Kidney glomerular epithelial cell (primary cell): ENCODE data around the gene ESR1.
A peak's percentile ranks its signal among the peaks of the same experiment; 100 is the strongest.
"Not testable (repeated sequence)": the region's sequence is repeated elsewhere in the genome, so short reads cannot be mapped to it uniquely, and the experiment has no call there.

Experiments
- DNase-seq: peaks from one replicate; lab custom pipeline; 2025; lab: John Stamatoyannopoulos, UW

The ESR1 gene

DNA sequence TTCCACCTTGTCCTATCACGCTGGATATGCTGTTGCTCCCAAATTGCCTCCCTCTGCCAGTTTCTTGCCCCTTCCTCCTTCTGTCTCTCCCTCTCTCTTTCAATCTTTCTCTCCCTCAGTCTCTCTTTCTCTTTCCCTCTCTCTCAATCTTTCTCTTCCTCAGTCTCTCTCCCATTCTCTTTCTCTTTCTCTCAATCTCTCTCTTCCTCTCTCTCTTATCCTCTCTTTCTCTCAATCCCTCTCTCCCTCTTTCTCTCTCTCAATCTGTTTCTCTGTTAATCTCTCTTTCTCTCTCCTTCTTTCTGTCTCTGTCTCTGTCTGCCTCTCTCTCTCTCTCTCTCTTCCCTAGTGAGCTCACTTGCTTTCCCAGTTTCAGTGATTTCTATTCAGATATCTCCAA is 245.8 kb downstream of the ESR1 start:
- no peak for DNase-seq

DNA sequence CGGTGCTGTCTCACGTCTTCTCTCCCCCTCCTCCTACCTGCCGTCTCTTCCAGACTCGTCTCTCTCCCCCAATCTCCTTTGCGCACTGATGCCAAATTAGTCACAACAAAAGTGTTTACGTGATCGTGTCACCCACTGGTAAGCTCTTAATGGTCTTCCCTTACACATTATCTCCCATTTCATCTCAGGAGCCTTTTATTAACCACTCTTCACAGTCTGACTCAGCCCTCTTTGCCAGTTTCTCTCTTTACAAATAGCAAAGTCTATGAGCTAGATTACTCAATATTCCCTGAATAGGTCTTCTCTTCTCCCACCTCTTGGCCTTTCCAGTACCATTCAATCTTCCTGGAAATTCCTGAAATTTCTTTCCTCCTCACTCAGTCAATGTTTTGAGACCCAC is 247.0 kb downstream of the ESR1 start:
- peak; percentile 41 for DNase-seq

DNA sequence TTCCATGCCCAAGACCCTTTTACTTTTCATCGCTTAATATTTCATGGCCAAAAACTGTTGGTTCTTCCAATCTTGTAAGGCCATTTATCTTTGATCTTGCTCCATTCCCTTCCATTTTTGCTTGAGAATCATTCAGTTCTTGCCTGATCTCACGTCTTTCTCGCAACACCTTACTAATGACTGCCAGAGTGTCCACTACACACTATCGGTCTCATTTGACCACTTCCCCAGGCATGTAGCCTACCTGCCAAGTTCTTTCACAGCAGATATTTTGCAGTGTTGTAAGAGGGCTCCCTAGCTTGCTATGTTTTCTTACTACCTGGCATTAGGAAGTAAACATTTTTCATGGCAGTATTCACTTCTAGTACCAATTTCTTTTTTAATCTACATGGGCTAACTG is 248.0 kb downstream of the ESR1 start:
- no peak for DNase-seq

DNA sequence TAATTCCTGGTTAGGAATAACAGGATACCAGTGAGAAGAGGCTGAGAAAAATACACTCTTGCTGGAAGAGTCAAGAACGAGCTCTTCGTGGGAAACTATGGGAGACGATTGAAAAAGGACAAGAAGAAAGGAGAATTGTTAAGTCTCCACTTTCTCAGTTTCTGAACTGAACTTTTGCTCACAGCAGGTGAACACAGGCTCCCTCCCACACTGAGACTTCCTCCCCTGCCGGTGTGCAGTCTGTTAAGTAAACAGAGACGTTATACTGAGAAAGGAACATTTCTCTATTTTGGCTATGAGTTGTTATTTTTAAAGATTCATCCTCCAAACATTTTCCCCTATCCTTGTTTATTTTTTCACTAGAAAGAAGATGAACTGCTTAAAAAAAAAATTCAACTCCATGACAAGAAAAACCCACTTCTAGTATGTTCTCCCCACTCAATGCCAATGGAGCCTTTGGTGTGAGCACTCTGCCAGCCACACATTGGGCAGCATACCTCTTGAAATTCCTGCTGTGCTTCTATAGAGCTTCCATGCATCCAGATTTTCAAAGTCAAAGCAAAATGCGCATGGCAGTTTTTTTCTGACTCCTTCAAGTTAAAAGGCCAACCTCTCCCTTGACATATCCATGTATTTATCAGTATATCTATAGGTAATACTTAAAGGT is 250.5 kb downstream of the ESR1 start:
- DNase-seq = no peak

DNA sequence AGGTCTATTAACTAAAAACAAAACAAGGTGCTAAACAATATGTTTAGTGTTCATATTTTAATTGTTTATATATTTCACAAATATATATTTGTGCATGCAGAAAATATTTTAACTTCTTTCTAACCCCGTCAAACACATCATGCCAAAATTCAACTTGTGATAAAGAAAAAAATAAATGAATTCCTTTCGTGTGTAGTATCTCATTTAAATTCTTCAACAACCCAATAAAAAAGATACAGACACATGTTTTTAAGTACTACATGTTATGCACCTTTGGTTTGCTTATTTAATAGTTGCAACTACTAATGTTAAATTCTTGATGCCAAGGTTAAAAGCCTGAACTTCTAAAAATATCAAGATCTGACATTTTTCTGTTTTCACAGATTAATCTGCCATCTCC is 252.4 kb downstream of the ESR1 start:
- no peak for DNase-seq

DNA sequence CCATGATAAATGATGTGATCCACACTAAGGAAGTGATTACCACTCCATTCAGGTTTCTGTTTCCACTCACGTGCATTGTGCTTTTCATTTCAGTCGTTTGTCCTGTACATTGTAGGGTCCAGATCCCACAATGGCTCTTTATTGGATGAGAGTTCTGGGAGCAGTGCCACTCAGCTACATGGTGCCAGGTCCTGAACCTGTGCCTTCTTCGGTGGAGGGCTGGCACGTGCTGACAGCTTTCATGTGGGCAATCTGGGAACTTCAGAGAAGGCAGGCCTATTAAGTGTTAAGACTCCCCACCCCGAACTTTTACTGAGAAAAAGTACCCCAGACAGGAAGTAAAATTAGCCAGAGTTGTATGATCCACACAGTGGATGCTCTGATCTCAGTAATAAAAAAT is 255.0 kb downstream of the ESR1 start:
- DNase-seq = no peak

DNA sequence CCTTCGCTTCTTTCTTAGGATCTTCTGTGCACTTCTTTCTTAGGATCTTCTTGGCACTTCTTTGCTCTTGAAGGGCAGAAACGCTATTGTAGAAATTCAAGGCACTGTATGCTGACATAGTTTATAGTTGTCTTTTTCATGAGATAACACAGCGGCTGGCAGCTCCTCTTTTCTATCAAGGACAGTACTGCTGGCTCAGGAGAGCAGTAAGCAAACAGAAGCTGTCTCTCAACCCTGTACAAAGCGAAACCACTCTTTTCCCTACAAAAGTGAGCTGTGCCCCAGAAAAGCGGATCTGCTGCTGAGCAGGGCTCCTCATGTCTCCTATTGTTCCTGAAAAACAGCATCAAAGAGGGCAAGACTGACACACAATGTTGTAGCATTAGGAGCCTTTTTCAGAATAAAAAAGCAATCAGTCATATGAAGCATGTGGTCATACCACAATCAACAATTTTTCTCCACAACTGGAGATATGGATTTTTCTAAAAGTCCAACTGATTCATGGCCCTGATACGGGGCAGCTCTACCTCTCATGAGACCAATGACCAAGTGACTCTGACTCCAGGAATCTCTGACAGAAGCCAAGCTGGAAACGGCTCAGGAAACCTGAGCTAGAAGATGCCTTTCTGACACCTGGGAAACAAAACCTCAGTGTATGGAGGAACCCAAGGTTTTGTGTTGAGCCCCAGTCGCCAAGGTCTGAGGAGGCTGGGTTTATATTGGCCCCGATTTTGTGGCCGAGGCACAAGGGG is 255.9 kb downstream of the ESR1 start:
- DNase-seq = no peak

DNA sequence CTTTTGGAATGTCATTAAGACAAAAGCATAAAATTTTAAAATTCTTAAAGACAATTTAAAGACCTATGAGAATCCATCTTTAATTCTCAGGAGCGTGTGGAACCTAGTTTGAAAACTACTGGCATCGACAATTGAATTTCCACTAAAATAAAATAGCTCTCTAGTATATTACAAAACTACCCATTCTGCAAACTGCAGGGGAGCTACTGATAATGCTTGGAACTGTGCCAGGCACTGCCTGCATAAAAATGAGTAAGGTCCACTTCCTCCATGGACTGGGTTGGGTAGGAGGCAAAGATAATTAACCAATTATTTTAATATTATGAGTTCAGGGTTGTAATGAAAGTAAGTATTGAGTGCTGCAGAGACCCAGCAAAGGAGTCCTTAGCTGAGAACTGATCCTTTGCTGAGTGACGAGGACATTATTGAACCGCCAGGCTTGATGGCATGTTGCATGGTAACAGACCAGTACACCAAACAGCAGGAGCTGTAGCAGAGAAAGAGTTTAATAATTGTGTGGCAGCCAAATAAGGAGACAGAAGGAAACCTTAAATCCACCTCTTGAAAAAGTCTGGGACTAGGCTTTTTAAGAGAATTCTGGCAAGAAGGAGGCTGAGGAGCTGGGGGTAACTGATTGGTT is 261.3 kb downstream of the ESR1 start:
- no peak for DNase-seq

DNA sequence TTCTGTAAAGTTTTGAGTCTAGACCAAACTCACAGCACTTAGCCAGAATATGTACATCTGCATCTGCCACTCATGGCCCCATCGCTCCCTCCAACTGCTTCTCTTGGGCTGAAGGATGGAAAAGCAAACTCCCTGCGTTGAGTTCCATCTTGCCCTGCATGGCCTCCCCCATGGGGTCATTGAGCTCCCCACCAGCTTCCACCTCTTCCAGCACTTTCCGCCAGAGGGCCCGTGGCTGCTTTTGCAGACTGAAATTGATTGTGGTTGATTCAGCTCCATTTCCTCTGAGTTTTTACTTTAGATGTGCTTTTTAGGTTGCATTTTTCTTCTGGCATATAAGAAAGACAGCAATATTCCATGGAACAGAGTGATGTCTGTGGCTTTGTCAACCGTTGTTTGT is 263.1 kb downstream of the ESR1 start:
- DNase-seq = no peak

DNA sequence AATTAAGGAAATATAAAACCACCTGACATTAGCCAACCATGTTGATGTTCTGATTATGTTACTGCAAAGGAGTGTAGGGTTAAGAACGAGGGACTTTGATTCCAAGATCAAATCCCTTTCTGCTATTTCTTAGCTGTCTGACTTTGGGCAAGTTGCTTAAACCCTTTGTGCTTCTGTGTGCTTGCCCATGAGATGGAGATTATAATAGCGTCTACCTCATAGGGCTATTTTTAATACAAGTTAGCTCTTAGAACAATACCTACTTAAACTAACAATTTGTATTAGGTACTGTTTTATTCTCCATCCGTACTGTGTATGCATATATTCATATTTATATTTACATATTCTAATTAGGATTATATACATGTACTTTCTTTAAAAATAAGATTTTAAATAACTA is 263.8 kb downstream of the ESR1 start:
- DNase-seq = no peak

DNA sequence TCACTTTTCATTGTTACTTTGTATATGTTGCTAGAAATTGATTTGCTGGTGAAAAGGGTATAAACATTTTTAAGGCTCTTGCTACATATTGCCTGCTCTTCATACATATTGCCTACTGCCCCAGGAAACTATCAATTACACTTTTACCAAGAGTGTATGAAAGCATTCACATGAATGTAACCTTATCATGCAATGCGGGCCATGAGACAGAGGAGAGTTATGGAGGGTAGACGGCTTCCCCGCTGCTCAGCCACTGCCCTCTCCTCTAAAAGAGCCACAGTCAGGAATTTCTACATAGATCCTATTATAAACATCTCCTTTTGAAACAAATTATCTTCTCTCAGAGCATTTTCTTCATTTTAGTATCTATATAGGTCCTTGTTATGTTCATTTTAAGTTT is 264.4 kb downstream of the ESR1 start:
- no peak for DNase-seq

DNA sequence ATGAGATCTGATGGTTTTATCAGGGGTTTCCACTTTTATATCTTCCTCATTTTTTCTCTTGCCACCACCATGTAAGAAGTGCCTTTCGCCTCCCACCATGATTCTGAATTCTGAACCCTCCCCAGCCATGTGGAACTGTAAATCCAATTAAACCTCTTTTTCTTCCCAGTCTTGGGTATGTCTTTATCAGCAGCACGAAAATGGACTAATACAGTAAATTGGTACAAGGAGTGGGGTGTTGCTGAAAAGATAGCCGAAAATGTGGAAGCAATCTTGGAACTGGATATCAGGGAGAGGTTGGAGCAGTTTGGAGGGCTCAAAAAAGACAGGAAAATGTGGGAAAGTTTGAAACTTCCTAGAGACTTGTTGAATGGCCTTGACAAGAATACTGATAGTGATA is 268.8 kb downstream of the ESR1 start:
- not testable (repeated sequence) for DNase-seq

DNA sequence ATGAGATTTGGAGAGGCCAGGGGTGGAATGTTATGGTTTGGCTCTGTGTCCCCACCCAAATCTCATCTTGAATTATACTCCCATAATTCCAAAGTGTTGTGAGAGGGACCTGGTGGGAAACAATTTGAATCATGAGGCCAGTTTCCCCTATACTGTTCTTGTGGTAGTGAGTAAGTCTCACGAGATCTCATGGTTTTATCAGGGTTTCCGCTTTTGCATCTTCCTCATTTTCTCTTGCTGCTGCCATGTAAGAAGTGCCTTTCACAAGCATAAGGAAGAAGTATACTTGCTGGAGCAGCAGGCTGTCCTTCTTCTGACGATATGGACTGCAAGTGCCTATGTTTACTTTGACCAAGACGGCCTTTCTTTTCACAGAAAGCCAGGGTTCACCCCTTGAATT is 270.5 kb downstream of the ESR1 start:
- no peak for DNase-seq

DNA sequence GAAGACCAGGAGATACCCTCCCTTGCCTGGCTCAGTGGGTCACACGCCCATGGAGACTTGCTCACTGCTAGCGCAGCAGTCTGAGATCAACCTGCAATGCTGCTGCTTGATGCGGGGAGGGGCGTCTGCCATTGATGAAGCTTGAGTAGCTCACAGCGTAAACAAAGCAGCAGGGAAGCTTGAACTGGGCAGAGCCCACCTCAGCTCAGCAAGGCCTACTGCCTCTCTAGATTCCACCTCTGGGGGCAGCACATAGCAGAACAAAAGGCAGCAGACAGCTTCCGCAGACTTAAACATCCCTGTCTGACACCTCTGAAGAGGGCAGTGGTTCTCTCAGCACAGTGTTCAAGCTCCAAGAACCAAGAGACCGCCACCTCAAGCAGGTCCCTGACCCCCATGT is 271.3 kb downstream of the ESR1 start:
- DNase-seq = no peak

DNA sequence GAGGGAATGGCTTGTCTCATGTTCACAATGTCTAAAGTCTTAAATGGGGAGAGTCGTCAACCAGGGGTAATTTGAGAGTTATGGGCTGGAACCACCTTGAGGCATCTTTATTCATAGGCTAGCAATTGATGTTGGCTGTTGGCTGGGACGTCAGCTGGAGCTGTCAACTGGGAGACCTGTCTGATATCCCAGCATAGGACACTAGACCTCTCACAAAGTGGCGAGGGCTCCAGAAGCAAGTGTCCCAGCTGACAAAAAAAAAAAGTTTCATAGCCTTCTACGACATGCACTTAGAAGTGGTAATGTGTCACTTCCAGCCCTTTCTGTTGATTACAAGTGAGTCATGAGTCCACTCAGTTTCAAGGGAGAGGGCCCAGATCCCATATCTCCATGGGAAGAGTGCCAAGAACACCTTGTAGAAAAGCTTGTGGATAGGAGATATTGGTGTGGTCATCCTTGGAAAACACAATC is 278.0 kb downstream of the ESR1 start:
- peak; percentile 43 for DNase-seq

DNA sequence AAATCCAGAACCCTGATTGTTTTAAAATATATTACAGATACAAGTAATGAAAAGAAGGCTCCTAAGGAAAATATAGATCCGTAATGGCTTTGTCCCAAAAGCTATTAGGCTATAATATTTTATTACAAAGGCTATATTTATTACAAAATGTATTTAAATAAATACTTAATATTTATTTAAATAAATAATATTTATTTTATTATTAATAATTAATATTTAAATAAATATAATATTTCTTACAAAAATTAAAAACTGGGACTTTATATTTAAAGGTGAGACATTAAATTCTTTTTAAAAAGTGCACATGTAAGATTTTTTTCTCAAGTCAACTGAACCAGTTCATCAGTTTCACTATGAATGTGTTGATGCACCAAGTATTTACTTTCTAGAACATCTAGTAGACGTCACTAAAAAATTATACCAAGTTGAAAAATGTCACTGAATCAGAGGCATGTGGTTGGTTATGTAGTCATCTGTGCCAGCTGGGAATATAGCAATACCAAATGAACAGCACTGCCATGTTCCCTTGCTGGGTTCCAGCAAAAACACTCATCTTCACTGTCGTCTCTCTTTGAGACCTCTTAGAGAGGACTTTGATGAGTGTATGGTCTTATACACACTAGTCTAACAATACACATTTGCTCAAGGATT is 278.9 kb downstream of the ESR1 start:
- DNase-seq = no peak

DNA sequence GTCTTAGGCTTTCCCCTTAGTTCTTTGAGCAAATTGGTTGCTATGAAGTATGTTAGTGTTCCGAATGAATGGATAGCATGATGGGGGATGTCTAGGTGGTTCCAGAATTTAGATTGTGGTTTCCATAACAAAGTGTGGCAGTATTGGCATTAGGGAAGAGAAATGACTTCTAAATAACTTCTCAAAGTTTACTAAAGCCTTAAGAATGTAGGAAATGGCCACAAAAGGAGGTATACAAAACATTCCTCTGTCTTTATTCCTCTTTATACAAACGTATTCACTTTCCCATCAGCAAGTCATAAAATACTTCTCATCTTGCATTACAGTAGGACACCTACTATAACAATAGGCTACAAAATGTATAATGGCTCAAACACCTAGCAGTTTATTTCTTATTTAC is 279.6 kb downstream of the ESR1 start:
- peak; percentile 83 for DNase-seq

DNA sequence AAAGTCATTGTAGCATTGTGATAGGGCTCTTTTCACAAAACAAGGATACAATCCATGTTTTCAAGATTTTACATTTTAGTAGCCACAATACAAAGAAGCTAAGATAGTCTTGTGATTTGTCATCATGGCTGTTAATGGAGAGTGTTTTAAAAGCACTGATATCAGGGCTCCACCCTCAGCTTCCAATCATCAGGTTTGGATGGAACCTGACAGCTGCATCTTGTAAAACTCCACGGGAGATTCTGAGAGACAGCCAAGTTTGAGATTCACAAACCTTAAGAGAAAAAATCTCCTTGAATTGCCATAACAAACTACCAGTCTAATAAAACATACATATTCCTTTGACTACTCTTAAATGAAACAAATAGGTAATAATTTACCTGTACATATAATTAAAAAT is 280.2 kb downstream of the ESR1 start:
- DNase-seq = no peak

DNA sequence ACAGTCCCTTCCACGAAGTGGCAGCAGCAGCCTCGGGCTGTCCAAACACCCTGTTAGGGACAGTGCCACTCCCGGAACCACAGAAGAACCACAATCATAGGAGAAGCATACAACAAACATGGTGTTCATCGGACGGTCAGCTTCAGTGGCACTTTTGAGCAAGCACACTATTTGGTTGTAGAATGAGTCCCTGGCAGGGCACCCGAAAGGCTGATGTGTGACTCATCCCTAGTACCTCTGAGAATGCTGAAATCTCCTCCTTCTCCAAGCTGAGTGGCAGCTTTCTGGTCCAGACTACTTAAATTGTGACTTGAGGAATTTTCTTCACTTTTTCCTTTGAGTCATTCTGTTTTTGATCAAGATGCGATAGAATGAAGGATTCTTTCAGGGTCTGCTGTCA is 282.5 kb downstream of the ESR1 start:
- peak; percentile 18 for DNase-seq

DNA sequence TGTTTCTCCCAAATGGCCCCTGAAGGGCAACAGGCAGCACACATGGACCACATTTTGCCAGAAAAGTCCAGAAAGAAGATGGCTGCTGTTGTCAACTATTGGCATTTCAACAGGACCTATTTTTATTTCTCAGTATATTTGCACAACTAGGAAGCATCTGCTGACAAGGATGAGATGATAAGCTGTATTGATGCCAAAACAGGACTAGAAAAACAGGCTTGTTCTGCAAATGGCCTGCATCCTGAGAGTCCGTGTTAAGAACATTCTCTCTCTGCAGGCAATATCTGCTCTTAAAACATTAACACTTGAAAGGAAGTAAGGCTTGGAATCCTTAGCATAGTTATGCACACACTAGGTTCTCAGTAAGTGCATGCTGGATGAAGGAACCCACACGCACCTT is 283.7 kb downstream of the ESR1 start:
- no peak for DNase-seq

DNA sequence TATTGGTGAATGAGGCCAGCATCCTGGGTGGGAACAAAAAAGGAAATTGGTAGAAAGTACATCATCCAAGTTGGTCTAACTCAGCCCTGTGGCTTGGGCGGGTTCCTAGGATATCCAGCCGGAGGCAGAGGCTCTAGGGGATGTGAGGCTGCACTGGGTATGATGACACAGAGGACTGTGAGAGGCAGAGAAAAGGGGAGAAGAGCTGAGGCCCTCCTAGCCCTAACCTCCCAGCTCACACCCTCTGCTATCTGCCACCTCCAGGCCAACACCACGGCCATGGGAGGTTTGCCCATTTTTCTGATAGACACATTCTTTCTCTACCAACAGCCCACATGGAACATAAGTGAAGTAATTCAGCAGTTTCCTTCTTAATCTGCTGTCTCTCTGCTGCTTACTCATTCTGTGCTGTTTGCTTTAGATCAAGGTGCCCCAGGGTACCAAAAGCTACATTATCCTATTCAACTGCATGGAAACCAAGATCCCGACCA is 284.4 kb downstream of the ESR1 start:
- peak; percentile 2 for DNase-seq

DNA sequence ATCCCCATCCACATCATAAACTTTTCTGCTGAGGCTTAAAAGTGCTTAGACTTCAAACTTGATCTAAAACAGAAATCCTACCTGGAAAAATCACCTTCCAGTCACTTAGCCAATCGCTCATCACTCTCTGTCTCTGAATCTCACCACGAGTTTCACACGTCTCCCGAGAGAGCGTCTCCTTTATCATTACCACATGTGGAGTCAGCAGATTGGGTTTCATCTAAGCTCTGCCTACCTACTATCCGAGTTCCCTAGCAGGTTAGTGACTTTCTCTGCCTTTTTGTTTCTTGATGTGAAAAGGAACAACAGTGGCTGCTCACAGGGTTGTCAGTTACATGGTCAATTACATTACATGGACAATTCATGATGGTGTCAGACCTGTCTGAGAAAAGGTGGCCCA is 286.2 kb downstream of the ESR1 start:
- DNase-seq = no peak

DNA sequence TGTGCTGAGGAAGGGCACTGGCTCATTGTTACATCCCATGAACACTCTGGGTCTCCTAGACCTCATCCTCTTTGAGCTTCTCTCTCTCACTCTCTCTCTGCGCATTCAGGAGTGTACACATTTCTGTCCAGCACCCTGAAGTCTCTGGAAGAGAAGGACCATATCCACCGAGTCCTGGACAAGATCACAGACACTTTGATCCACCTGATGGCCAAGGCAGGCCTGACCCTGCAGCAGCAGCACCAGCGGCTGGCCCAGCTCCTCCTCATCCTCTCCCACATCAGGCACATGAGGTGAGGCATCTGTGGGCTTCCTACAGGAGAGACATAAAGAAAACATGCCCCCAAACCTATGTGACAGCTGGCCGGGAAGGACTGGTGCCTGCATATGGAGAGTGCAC is 286.8 kb downstream of the ESR1 start:
- no peak for DNase-seq
